HG02885 (cell line): ENCODE measurements around the gene ABR.
"Not testable (repeated sequence)": the region's sequence is repeated elsewhere in the genome, so short reads cannot be mapped to it uniquely, and the experiment has no call there.

ENCODE experiments used
- ATAC-seq: cut with Tn5 transposase; IDR thresholded peaks from one replicate; pipeline ENCODE4 v1.9.1; 2021; ENCODE audit warnings: mild to moderate bottlenecking; ENCODE audit not compliant: unreplicated experiment, poor library complexity

The ABR gene

GRCh38 chr17:1203111-1203966, 23.6 kb upstream of the ABR start:
- no peak for ATAC-seq

GRCh38 chr17:1202291-1202690, 22.5 kb upstream of the ABR start:
- ATAC-seq: no peak

DNA sequence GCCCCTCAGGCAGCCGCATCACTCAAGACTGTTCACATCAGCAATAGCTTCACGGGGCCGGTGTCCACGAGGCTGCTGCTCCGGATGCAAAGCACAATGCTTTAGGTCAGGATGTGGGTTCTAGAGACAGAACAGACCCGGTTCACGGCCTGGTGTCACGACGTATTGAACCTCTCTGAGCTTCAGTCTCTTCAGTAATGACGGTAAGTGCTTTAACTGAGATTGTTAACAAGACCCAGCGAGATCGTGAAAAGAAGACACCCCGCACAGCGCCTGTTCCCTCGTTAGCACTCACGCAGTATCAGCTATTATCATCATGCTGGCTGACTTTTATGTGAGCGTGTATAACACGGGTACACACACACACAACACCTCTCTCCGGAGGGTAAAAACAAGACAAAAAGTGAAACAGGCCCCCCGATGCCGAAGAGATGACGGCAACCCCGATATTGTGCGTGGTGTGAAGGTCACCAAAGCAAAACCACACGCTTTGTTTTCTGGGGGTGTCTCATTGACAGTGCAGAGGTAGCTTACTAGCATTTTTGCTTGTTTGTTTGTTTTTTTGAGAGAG, 21.4 kb upstream of the ABR start:
- ATAC-seq: no peak

- ATAC-seq: not testable (repeated sequence)
Measured at GRCh38 chr17:1199271-1199743, 19.5 kb upstream of the ABR start.

- peak; percentile 58 for ATAC-seq
Measured at GRCh38 chr17:1197781-1198490, 18.2 kb upstream of the ABR start.

GRCh38 chr17:1197379-1197778, 17.6 kb upstream of the ABR start:
- ATAC-seq: no peak

DNA sequence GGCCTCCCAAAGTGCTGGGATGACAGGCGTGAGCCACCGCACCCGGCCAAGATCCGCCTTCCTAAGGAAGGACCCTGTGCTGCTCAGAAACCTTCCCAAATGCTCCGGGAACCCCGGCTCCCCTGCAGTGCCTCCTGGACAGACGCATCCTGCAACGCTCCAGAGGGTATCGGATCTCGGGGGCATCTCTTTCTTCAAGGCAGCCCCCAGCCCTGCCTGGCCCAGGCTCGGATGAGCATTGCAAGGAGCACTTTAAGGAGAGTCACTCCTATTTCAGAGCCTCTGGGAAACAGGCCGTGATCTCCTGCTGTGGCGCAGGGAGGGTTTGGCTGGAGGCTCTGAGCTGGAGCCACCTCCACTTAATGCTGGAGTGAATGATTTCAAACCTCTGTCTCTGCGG, 17.2 kb upstream of the ABR start:
- ATAC-seq: no peak

DNA sequence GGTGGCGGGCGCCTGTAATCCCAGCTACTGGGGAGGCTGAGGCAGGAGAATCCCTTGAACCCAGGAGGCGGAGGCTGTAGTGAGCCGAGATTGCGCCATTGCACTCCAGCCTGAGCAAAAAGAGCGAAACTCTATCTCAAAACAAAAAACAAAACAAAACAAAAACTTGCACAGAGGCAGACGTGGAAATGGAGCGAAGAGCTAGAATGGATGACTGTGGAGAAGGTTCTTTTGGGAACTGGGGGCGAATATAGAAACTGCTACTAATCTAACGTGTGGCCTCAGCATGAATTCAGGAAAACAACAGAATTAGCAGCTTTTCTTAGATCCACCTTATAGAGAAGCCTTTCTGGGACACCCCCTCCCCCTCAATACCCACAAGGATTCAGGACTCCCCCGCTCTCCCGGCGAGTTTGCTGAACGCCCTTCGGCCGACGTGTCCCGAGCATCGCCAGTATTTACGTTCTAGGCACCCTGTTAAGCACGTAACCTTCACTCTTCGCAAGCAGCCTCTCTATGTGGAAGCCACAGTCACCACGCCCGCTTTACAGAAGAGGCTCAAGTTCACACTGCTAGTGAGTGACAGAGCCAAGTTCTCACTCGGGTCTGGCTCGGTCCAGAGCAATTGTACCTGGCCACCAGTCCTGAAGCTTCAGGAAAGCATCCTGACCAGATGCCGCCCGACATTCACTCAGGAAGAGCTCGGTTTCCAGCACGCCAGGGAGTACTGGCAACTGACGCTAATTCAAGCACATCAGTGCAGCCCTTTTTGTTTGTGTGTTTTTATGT, 13.3 kb upstream of the ABR start:
- no peak for ATAC-seq

- ATAC-seq: no peak
Measured at GRCh38 chr17:1190751-1191331, 11.1 kb upstream of the ABR start.

DNA sequence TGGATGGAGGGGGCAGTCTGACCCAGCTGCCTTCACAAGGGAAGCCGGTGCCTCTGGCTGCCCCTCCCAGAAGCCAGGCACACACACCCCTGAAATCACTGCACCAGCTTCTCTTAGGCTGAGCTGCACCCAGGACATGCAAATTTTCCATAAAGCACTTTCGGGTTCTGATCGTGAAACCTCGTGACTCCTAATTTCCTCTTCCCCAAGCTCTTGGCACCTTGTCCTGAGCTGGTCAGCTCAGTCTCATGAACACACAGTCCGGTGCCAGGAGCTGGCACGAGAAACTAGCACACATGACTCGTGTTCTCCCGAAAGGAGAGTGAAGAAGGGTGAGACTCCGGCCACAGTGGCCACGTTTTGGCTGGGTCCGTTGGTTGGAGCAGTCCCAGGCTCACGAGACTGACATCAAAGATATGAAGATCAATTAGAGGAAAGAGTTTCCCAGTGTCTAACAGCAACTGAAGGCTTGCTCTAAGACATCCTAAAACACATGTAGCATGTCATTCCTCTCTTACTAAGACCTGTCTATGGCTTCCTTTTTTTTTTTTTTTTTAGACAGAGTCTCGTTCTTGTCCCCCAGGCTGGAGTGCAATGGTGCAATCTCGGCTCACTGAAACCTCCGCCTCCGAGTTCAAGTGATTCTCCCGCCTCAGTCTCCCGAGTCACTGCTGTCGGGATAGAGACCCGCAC, 9.2 kb upstream of the ABR start:
- no peak for ATAC-seq

GRCh38 chr17:1186923-1187771, 7.4 kb upstream of the ABR start:
- peak; percentile 45 for ATAC-seq

DNA sequence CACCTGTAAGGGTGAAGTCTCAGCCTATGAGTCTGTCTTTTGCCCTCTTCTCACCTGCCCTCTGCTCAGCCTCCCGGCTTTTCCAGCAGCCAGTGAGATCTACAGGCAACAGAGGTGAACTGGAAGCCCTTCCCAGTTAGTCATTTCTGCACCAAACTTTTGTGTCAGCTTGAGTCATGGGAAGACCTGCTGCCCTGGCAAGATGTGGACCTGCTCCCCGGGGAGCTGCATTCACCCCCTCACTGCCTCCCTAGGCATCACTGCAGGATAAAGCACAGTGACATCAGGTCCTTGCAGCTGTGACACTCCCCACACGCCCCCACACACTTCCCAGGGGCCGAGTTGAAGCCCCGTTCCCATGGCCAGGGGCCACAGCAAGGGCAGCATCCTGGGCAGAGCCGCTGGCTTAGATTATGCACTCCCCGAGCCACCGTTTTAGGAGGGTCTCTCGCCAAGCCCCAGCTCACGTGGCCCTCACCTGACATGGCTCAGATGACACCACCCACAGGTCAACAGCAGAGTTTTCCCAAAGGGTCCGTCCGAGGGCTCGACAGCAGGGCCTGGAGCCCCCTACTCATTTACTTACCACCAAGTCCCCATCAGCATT, 6.5 kb upstream of the ABR start:
- no peak for ATAC-seq

DNA sequence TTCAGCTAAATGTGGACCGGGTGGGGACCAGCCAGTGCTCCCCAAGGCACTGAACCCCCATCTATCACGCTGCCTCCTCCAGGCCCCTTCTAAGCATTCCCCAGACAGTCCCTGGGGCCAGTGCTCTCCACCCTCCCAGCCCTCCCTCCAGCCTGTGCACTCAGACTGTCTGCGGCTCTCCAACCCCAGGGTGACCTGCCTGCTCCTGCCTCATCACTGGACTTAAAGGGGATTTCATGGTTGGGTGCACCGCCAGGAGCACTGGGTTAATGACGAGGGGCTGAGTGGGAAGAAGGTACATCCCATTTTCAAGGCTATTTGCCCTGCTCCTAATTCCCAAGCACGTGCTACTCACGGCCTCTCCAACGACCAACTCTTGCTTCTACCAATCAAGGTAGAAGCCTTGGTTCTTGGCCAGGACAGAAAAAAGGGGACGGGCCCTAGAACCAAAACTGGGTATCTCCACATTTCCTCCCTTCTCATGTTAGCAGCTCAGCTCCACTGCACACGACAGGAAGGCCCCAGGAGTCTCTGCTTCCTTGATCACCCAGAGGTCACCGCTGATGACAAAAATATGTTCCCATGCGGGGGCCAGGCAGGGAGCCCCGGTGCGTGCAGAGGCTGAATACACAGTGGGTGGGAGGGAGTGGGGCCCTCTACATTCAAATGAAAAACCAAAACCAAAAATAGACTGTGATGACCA, 3.5 kb upstream of the ABR start:
- peak; percentile 50 for ATAC-seq

DNA sequence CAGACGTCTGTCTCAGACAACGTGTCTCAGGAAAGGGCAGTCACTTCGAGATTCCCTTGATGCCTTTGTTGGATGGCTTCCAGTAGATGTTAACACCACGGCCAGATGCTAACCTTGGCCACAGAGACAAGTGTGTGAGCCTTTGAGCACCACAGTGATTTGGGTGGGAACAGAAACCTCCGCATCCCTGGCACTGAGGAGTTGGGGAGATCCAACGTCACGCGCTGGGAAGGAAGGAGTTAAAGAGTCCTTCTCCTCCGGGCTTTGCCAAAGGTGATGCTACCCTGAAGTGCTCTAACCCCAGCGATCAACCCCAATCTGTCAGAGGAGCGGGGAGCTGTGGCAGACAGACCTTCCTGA, 3.0 kb upstream of the ABR start:
- ATAC-seq: no peak

DNA sequence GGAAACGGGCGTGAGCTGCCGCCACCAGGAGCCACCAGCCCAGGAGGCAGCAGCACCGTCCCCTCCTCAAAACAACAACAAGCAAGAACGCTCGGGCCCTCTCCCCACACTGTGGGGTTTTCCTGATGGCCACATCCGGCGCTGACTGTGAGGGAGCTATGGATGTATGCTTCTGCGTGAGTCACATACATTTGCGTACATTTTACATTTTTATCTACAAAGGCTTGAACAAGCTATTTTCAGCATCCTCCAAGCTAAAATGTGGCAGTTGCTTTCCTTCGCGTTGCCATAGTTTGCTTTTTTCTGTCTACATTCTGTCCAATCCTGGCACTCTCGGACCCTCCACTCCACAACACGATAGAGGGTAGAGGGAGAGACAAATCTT, 2.0 kb upstream of the ABR start:
- no peak for ATAC-seq

DNA sequence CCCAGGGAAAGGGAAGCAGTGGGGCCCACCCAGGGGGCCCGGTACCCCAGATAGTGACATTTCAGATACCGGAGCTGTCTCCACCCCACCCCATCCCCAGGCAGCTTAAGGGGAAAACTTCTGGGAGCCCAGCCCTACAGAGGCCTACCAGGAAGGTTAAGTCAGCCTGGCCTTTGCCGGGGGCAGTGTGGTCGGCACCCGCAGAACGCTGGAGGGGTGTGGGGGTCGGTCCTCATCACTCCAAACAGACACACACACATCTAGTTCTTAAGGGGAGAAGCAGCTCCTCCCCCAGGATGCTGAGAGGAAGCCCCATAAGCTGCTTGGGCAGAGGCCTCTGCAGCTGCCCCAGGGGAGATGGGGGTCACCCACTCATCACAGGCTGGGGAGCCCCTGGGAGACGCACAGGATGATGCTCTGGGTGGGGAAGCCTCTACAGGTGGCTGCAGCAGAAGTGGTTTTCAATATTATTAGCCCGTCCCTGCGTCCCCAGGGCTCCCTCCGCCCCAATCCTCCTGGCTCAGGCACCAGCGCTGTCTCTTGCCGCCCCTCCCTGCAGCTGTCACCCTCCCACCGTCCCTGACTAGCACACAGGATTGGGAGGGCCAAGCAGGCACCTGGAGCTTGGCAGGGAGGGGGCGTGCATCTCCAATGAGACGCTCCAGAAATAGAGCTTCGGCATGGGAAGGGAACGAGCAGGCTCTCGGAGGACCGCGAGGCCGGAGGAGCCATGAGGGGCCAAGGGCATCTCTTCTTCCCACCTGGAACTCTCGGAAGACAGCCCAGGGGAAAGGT, 1.4 kb upstream of the ABR start:
- peak; percentile 45 for ATAC-seq
